Suprapubic skin (tissue), 3 donors: ENCODE results near the gene ZNF598.

Experiments used
- EP300 ChIP-seq: sonication (generic); formaldehyde crosslinking; IDR thresholded peaks from one replicate; pipeline ENCODE4 v1.6.1; 2017; ENCODE audit warnings: antibody characterized with exemption
- POLR2A ChIP-seq, 2 donors: fragments of 450-650 bp; IDR thresholded peaks; one replicate each; pipeline ENCODE4 v1.6.1; 2017; ENCODE audit warnings: antibody characterized with exemption in 2 of 2, mild to moderate bottlenecking in 2 of 2, moderate library complexity in 2 of 2
- TF ChIP-seq, protein P1 (sequence below), 2 donors: fragments of 200-600 bp in 1 of 2; fragments of 450-650 bp in 1 of 2; sonication (generic) in 1 of 2; IDR thresholded peaks; one replicate each; pipeline ENCODE4 v1.5.1; 2016 to 2019; ENCODE audit warnings: antibody characterized with exemption in 2 of 2, mild to moderate bottlenecking in 1 of 2, moderate library complexity in 1 of 2

DNA sequence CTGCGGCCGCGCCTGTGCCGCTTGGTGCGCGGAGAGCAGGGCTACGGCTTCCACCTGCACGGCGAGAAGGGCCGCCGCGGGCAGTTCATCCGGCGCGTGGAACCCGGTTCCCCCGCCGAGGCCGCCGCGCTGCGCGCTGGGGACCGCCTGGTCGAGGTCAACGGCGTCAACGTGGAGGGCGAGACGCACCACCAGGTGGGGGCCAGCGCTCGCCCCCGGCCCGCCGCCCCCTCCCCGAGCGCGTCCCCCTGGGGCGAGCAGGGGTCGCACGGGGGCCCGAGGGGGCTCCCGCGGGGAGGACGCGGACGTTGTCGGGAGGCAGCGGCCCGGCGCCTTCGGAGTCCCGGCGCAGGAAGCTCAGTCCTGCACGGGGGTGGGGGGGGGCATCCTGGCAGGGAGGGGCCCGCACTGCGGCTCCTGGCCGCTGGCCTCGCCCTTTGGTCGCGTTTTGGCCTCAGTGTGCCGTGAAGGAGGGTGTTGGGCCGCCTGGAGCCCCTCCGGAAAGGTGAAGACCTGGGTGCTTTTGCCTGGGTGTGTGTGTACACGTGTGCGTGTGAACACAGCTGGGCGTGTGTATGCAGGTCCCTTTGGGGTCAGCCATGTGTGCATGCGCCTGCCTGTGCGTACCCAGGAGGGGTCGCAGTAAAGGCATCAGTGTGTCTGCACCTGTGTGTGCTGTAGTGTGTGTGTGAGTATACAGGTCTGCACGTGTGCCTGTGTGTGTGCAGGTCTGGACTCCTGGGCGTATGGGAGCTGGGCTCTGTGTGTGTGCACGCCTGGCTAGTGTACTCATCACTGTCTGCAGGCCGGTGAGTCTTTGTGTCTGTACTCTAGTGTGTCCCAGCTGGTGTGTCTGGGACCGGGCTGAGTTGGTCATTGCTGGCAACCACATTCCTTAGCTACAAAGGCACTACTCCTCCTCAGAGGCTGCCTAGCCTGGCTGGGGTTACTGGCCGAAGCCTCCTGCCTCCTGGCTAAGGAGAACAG lies 17.7 kb upstream of the ZNF598 start:
- TF ChIP-seq, protein P1, sequence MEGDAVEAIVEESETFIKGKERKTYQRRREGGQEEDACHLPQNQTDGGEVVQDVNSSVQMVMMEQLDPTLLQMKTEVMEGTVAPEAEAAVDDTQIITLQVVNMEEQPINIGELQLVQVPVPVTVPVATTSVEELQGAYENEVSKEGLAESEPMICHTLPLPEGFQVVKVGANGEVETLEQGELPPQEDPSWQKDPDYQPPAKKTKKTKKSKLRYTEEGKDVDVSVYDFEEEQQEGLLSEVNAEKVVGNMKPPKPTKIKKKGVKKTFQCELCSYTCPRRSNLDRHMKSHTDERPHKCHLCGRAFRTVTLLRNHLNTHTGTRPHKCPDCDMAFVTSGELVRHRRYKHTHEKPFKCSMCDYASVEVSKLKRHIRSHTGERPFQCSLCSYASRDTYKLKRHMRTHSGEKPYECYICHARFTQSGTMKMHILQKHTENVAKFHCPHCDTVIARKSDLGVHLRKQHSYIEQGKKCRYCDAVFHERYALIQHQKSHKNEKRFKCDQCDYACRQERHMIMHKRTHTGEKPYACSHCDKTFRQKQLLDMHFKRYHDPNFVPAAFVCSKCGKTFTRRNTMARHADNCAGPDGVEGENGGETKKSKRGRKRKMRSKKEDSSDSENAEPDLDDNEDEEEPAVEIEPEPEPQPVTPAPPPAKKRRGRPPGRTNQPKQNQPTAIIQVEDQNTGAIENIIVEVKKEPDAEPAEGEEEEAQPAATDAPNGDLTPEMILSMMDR (IDR thresholded peaks at IDR 0.05), result no peak
- no peak for TF ChIP-seq EP300
- no peak for TF ChIP-seq POLR2A (IDR thresholded peaks at IDR 0.05)
